Osteocyte (in vitro differentiated cells): Measurements from ENCODE around the gene VASP. TPM values are rescaled to one million over a fixed set of nuclear protein-coding genes. Genes with fewer than 3 reads are reported as not detected.
A peak's percentile ranks its signal among the peaks of the same experiment; 100 is the strongest.

Experiments
- DNase-seq: peaks from one replicate; pipeline ENCODE4 v3.0.0; 2021; ENCODE audit warnings: mixed read lengths; ENCODE audit not compliant: unreplicated experiment; ENCODE audit errors: extremely low spot score
- H3K27ac Mint-ChIP-seq: one replicate; pipeline ENCODE4 v1.8.0; 2021; ENCODE audit warnings: mild to moderate bottlenecking, mixed read lengths; ENCODE audit not compliant: unreplicated experiment
- H3K27me3 Mint-ChIP-seq: one replicate; pipeline ENCODE4 v1.8.0; 2021; ENCODE audit warnings: mixed read lengths; ENCODE audit not compliant: unreplicated experiment
- H3K36me3 Mint-ChIP-seq: one replicate; pipeline ENCODE4 v1.8.0; 2021; ENCODE audit warnings: mixed read lengths; ENCODE audit not compliant: unreplicated experiment
- H3K4me1 Mint-ChIP-seq: one replicate; pipeline ENCODE4 v1.8.0; 2021; ENCODE audit warnings: mixed read lengths; ENCODE audit not compliant: unreplicated experiment
- H3K4me3 Mint-ChIP-seq: one replicate; pipeline ENCODE4 v1.8.0; 2021; ENCODE audit warnings: mild to moderate bottlenecking, moderate library complexity, mixed read lengths; ENCODE audit not compliant: unreplicated experiment
- H3K9me3 Mint-ChIP-seq: one replicate; pipeline ENCODE4 v1.8.0; 2021; ENCODE audit warnings: mixed read lengths; ENCODE audit not compliant: unreplicated experiment
- CTCF ChIP-seq: fragments of 200-600 bp; sonication (generic); IDR thresholded peaks from 2 replicates; pipeline ENCODE4 v1.5.0; 2021; ENCODE audit warnings: antibody characterized with exemption, mild to moderate bottlenecking, moderate library complexity
- total RNA-seq: library from RNA; stranded (reverse); gene quantifications from 2 replicates; pipeline ENCODE4 v1.2.1, GENCODE V29; 2021

VASP gene
- total RNA-seq, 1 donor from 2014 or later = 61.9 TPM

- Mint-ChIP-seq H3K36me3 (peaks cover 16% of the 10 kb centered on the region), H3K4me1 (peaks cover 24% of the 10 kb centered on the region), H3K9me3 (no peaks in the 10 kb centered on the region), H3K4me3 (peak overlapping the region; percentile 8), H3K27ac (peak overlapping the region; percentile 31), H3K27me3 (no peaks in the 10 kb centered on the region)
- TF ChIP-seq CTCF = no peak
- no peak for DNase-seq
These were observed 33.3 kb upstream of the VASP start for GRCh38 chr19:45473682-45474605.

GRCh38 chr19:45474606-45475521 lies 32.4 kb upstream of the VASP start:
- Mint-ChIP-seq H3K27ac (no peak overlapping the region), H3K9me3 (no peaks in the 10 kb centered on the region), H3K27me3 (no peaks in the 10 kb centered on the region), H3K36me3 (peaks cover 16% of the 10 kb centered on the region), H3K4me1 (peaks cover 22% of the 10 kb centered on the region), H3K4me3 (no peak overlapping the region)
- TF ChIP-seq CTCF = no peak
- DNase-seq = no peak

- Mint-ChIP-seq H3K9me3 (no peaks in the 10 kb centered on the region), H3K36me3 (peaks cover 13% of the 10 kb centered on the region), H3K27me3 (no peaks in the 10 kb centered on the region), H3K27ac (no peak overlapping the region), H3K4me1 (peaks cover 18% of the 10 kb centered on the region), H3K4me3 (no peak overlapping the region)
- TF ChIP-seq CTCF = no peak
- no peak for DNase-seq
These were observed 31.6 kb upstream of the VASP start for GRCh38 chr19:45475537-45476291.

GRCh38 chr19:45476304-45476703 lies 31.0 kb upstream of the VASP start:
- peak overlapping the region; percentile 57 for H3K27ac Mint-ChIP-seq
- H3K9me3 Mint-ChIP-seq = no peaks in the 10 kb centered on the region
- H3K4me1 Mint-ChIP-seq = peaks cover 18% of the 10 kb centered on the region
- H3K4me3 Mint-ChIP-seq = no peak overlapping the region
- H3K27me3 Mint-ChIP-seq = no peaks in the 10 kb centered on the region
- DNase-seq = no peak
- no peak for TF ChIP-seq CTCF
- peaks cover 12% of the 10 kb centered on the region for H3K36me3 Mint-ChIP-seq
